GM12801 (cell line): ENCODE data around the gene VPS35L.

ENCODE experiments used
- CTCF ChIP-seq: IDR thresholded peaks from one replicate; pipeline ENCODE4 v1.5.1; 2011; ENCODE audit warnings: control low read depth; ENCODE audit not compliant: insufficient read length; ENCODE audit errors: extremely low read depth

The VPS35L gene

DNA sequence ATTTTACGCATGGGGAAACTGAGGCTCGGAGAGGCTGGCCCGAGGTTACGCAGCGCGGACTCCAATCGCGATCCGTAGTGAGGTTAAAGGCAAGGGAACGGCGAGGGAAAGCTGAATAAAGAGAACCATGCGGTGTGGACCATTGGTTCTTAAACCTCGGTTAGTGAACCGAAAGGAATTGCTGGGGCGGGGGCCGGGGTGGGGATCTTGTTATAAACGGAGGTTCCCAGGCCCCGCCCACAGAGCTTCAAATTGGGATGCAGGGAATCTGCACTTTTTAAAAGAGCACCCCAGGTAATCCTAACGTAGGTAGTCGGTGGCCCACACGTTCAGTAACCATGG, 163.1 kb downstream of the VPS35L start:
- TF ChIP-seq CTCF: no peak

DNA sequence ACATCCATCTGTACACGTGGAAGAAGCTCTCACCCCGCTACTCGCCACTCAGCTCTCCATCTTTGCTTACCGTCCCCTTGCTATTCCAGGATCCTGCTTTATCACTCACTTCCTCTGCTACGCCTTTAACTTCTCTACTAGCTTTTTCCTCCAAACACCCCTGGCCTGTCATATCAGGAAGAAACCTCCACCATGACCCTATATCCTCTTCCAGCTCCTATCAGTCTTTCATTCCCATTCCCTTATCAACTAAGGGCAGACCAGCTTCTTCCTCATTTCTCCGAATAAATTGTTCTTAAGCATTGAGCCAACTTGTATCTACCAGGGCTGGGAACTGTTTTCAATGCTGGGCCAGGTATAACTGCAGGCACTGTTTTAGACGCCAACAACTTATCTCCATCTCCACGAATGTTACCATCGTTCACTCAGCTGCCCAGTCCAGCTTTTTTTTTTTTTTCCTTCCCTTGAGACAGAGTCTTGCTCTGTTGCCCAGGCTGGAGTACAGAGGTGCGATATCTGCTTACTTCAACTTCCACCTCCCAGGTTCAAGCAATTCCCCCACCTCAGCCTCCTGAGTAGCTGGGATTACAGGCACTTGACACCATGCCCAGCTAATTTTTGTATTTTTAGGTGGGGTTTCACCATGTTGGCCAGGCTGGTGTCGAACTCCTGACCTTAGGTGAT, 166.9 kb downstream of the VPS35L start:
- no peak for TF ChIP-seq CTCF

- no peak for TF ChIP-seq CTCF
Measured at GRCh38 chr16:19722981-19723380, 167.5 kb downstream of the VPS35L start.

GRCh38 chr16:19728636-19728965, 173.1 kb downstream of the VPS35L start:
- no peak for TF ChIP-seq CTCF

DNA sequence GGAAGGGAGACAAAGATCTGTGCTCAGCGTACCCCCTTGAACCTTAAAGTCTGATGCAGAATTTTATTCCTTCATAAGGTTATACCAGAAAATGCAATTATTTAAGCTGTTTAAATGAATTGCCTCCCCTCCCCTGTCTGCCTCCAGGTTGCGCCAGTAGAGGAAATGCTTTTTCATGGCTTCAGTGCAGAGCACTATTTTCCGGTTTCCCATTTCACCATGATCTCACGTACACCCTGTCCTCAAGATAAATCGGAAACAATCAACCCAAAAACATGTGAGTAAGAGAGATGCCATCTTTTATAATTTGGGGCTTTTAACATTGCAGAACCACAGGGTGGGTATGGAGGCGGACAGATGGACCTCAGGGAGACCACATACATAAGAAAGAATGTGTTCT, 178.0 kb downstream of the VPS35L start:
- no peak for TF ChIP-seq CTCF

DNA sequence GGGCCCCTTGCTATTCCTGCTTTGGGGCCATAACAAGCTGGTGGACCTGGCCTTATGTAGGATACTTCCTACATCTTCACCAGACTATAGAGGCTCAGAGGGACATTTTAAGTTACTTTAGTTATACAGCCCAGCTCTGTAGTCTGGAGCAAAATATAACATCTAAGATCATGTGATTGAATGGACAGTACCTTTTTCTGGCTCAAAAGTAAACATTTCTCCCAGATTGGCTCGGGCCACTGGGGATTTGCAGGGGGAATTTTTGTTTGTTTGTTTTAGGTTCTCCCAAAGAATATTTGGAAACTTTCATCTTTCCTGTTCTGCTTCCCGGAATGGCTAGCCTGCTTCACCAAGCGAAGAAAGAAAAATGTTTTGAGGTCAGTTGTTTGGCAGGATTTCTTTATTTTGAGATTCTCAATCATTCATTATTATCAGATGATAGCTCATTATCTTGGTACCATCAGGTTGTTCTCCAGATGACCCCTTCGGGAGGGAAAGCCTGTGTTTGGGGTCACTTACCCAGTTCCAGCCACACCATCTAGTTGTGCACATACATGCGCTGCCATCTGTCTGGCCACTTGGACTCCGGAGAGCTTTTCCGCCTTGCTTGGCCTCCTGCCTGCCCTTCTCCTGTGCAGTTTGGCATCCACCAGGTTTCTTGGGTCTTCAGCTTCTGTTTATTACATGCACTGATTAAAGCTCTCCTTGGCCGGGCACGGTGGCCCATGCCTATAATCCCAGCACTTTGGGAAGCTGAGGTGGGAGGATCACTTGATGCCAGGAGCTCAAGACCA, 179.8 kb downstream of the VPS35L start:
- no peak for TF ChIP-seq CTCF

- no peak for TF ChIP-seq CTCF
Measured at GRCh38 chr16:19737306-19738038, 182.0 kb downstream of the VPS35L start.
